ENCODE results near the gene DNAH8.

The DNAH8 gene

DNA sequence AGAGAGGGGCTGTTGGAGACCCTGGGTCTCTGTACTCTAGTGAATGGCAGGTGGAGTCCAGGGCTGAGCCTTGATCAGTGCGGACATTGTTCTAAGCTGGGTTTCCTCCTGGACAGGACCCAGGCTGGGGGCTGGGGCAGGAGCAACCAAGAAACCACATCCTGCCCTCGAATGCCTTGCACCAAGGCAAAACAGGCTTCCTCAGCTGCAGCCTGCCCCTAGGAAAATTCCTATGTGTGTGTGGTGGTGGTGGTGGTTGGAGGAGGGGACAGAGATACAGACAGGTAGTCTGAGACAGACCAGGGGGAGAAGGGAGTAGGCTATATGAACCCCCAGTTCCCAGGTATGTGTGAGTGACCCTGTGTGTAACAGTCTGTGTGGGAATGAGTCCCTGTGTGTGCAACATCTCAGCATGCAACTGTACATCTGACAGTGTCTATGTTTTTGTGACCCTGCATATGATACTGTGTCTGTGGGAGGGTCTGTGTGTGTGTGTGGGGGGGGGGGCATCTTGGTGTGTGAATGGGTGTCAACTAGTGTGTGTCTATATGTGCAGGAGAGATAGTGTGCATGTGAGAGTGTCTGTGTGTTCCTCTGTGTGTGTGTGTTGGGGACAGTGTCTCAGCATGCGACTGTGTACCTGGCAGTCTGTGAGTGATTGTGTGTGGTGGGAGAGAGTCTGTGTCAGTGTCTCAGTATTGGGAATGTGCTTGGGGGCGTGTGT is 336.4 kb downstream of the DNAH8 start:
- Histone ChIP-seq H3K9me3 (ENCODE audit: control insufficient read depth in 1 of 2, low read length in 2 of 2) (no peaks in the 10 kb centered on the region), H3K36me3 (ENCODE audit: control insufficient read depth in 1 of 2, insufficient read depth in 2 of 2, low read length in 2 of 2) (no peaks in the 10 kb centered on the region), H3K27ac (ENCODE audit: low read length) (no peak overlapping the region), H3K27me3 (ENCODE audit: low read depth, low read length) (peaks cover 25% of the 10 kb centered on the region), H3K4me3 (ENCODE audit: low read depth in 1 of 2, low read length in 2 of 2) (no peak overlapping the region), H3K4me1 (ENCODE audit: control insufficient read depth in 1 of 2, insufficient read depth in 2 of 2, low read length in 2 of 2) (peaks cover 0 to 7% of the 10 kb centered on the region in 2 donors)

DNA sequence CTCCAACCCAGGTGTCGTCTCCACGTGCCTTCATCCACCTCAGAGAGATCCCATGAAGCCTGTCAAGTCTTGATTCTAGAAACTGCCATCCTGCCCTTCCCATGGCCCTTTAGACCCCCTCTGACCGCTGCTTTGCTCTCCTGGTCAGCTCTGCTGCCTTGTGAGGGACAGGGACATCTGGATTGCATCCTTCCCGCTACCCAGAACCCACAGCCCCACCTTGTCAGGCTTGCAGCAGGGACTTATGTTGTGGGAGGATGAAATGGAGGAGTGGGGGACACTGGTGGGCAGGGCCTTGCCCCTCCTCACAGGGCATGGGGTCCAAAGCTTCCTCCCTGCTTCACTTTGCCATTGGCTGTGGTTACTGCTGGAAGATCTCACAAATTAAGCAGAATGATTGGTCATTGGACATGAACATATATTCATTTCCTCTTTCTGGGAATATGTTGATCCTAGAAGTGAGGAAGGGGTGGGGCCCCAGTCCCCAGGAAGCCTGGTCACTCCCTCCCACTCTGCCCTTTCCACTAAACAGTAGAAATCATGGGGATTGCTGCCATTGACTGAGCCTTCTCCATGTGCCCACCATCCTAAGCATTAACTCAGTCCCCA is 338.0 kb downstream of the DNAH8 start:
- no peak overlapping the region for H3K4me3 ChIP-seq (ENCODE audit: low read depth in 1 of 2, low read length in 2 of 2)
- peaks cover 0 to 7% of the 10 kb centered on the region in 2 donors for H3K4me1 ChIP-seq (ENCODE audit: control insufficient read depth in 1 of 2, insufficient read depth in 2 of 2, low read length in 2 of 2)
- peaks cover 13% of the 10 kb centered on the region for H3K27me3 ChIP-seq (ENCODE audit: low read depth, low read length)
- no peaks in the 10 kb centered on the region for H3K9me3 ChIP-seq (ENCODE audit: control insufficient read depth in 1 of 2, low read length in 2 of 2)
- H3K27ac ChIP-seq (ENCODE audit: low read length) = no peak overlapping the region
- H3K36me3 ChIP-seq (ENCODE audit: control insufficient read depth in 1 of 2, insufficient read depth in 2 of 2, low read length in 2 of 2) = no peaks in the 10 kb centered on the region

DNA sequence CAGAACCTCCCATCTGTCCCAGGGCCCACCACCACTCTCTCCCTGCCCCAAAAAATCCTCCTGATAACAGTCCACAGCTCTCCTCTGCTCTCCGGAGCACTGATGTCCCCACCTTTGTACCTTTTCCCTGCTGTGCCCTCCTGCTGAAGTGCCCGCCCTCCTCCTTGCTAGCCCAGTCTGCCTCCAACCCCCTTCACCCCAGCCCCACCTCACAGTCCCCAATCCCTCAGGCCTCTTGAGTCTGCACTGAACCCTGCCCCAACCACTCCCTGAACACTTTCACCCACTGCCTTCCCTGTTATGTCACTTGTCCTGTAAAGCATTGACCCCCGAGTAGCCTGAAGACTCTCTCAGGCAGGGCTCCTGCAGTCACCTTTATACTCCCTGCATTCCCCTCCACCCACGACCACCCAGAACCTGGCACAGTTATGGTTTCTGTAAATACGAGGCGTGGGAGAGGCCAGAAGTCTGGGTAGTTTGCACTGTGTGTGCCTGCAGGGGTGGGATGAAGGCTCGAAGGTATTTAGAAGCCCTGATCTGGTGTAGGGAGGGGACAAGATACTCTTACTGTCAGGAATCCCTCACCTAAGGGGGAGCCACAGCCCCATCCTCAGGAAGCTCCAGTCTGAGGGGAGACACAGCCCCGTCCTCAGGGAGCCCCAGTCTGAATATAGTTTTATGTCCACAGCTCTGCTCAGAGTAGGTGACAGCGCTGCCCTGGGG is 338.9 kb downstream of the DNAH8 start:
- Histone ChIP-seq H3K27me3 (ENCODE audit: low read depth, low read length) (peaks cover 8% of the 10 kb centered on the region), H3K27ac (ENCODE audit: low read length) (no peak overlapping the region), H3K4me3 (ENCODE audit: low read depth in 1 of 2, low read length in 2 of 2) (no peak overlapping the region), H3K36me3 (ENCODE audit: control insufficient read depth in 1 of 2, insufficient read depth in 2 of 2, low read length in 2 of 2) (no peaks in the 10 kb centered on the region), H3K4me1 (ENCODE audit: control insufficient read depth in 1 of 2, insufficient read depth in 2 of 2, low read length in 2 of 2) (peaks cover 0 to 2% of the 10 kb centered on the region in 2 donors), H3K9me3 (ENCODE audit: control insufficient read depth in 1 of 2, low read length in 2 of 2) (no peaks in the 10 kb centered on the region)

DNA sequence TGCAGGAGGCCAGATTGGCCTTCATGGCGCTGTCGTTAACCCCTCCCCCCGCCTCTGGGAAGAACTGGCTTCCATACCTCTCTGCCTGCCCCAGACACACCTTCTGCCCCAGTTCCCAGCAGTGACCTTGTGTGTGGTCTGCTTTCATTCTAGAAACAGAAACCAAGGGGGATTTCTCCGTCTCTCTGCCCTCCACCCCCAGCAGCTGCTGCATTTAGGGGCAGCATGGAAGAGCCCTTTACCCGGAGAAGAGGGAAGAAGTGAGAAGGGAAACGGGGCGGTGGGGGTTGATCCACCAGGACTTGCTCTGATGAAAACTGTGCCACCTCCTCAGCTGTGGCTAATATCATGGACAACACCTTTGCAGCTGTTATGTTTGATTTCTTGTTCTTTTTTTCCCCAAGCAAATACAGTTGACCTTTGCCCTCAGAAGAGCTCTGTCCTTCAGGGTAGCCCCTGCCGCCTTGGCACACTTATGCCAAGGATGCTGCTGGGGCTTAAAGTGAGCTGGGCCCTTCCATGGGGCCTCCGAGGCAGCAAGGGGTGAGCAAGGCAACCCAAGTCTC is 339.5 kb downstream of the DNAH8 start:
- Histone ChIP-seq H3K4me3 (ENCODE audit: low read depth in 1 of 2, low read length in 2 of 2) (no peak overlapping the region), H3K27me3 (ENCODE audit: low read depth, low read length) (peaks cover 2% of the 10 kb centered on the region), H3K9me3 (ENCODE audit: control insufficient read depth in 1 of 2, low read length in 2 of 2) (no peaks in the 10 kb centered on the region), H3K27ac (ENCODE audit: low read length) (no peak overlapping the region), H3K4me1 (ENCODE audit: control insufficient read depth in 1 of 2, insufficient read depth in 2 of 2, low read length in 2 of 2) (no peaks in the 10 kb centered on the region), H3K36me3 (ENCODE audit: control insufficient read depth in 1 of 2, insufficient read depth in 2 of 2, low read length in 2 of 2) (no peaks in the 10 kb centered on the region)

DNA sequence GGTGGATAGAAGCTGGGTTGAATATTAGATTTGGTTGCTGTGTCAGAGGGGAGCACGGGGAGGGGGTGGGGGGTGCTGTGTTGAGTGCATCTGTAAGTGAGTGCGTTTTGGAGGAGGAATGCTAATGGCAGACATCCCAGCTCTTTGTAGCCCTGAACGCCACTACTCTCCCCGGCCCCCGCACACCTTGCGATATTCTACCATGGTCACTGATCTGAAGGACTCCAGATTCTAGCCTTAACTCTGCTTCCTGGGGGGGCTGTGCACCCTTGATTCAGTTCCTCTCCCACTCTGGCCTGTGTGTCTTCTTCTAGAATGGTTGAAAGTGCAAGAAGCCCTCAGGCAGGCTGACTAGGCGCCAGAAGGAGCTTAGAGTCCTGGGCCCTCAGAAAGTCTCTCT is 340.6 kb downstream of the DNAH8 start:
- H3K27me3 ChIP-seq (ENCODE audit: low read depth, low read length) = no peaks in the 10 kb centered on the region

DNA sequence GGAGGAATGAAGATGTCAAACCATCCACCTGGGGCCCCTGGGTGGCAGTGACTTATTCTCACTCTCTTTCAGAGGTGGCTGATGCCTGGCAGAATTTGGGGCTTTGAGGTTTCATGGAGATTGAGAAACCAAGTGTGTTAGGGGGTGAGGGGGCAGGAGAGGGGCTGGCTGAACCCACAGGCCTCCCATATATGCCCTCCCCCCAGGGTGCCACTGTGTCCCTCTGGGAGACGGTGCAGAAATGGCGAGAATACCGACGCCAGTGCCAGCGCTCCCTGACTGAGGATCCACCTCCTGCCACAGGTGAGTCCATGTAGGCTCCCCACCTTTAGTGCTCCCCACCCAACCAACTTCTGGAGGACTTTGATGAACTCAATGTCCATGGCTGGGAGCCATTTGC is 341.1 kb downstream of the DNAH8 start:
- no peaks in the 10 kb centered on the region for H3K27me3 ChIP-seq (ENCODE audit: low read depth, low read length)
- H3K27ac ChIP-seq (ENCODE audit: low read length) = no peak overlapping the region
- H3K4me3 ChIP-seq (ENCODE audit: low read depth in 1 of 2, low read length in 2 of 2) = no peak overlapping the region
- H3K9me3 ChIP-seq (ENCODE audit: control insufficient read depth in 1 of 2, low read length in 2 of 2) = no peaks in the 10 kb centered on the region
- no peaks in the 10 kb centered on the region for H3K4me1 ChIP-seq (ENCODE audit: control insufficient read depth in 1 of 2, insufficient read depth in 2 of 2, low read length in 2 of 2)
- H3K36me3 ChIP-seq (ENCODE audit: control insufficient read depth in 1 of 2, insufficient read depth in 2 of 2, low read length in 2 of 2) = no peaks in the 10 kb centered on the region

More for the DNA sequence above, 340.6 kb downstream of the DNAH8 start:
- Histone ChIP-seq H3K36me3 (ENCODE audit: control insufficient read depth in 1 of 2, insufficient read depth in 2 of 2, low read length in 2 of 2) (no peaks in the 10 kb centered on the region), H3K27ac (ENCODE audit: low read length) (no peak overlapping the region), H3K4me1 (ENCODE audit: control insufficient read depth in 1 of 2, insufficient read depth in 2 of 2, low read length in 2 of 2) (no peaks in the 10 kb centered on the region), H3K9me3 (ENCODE audit: control insufficient read depth in 1 of 2, low read length in 2 of 2) (no peaks in the 10 kb centered on the region), H3K4me3 (ENCODE audit: low read depth in 1 of 2, low read length in 2 of 2) (no peak overlapping the region)

DNA sequence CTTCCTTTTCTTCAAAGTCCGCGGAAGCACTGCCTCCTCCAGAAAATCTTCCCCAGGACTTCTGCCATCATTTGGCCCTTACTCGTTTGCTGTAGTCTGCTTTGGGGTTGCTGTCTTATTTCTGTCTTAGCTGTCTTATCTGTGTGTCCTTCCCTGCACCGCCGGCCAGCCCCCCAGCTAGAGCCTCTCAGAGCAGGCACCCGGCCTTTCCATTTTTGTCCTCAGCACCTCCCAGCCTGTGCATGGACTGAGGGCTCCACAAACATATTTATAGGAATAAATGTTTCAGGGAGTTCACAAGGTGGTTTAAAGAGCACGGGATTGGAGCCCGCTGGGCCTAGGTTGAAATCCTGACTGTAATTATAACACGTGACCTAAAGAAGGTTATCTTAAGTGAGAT is 341.6 kb downstream of the DNAH8 start:
- Histone ChIP-seq H3K4me1 (ENCODE audit: control insufficient read depth in 1 of 2, insufficient read depth in 2 of 2, low read length in 2 of 2) (no peaks in the 10 kb centered on the region), H3K36me3 (ENCODE audit: control insufficient read depth in 1 of 2, insufficient read depth in 2 of 2, low read length in 2 of 2) (no peaks in the 10 kb centered on the region), H3K27me3 (ENCODE audit: low read depth, low read length) (no peaks in the 10 kb centered on the region), H3K27ac (ENCODE audit: low read length) (no peak overlapping the region), H3K9me3 (ENCODE audit: control insufficient read depth in 1 of 2, low read length in 2 of 2) (no peaks in the 10 kb centered on the region), H3K4me3 (ENCODE audit: low read depth in 1 of 2, low read length in 2 of 2) (no peak overlapping the region)

DNA sequence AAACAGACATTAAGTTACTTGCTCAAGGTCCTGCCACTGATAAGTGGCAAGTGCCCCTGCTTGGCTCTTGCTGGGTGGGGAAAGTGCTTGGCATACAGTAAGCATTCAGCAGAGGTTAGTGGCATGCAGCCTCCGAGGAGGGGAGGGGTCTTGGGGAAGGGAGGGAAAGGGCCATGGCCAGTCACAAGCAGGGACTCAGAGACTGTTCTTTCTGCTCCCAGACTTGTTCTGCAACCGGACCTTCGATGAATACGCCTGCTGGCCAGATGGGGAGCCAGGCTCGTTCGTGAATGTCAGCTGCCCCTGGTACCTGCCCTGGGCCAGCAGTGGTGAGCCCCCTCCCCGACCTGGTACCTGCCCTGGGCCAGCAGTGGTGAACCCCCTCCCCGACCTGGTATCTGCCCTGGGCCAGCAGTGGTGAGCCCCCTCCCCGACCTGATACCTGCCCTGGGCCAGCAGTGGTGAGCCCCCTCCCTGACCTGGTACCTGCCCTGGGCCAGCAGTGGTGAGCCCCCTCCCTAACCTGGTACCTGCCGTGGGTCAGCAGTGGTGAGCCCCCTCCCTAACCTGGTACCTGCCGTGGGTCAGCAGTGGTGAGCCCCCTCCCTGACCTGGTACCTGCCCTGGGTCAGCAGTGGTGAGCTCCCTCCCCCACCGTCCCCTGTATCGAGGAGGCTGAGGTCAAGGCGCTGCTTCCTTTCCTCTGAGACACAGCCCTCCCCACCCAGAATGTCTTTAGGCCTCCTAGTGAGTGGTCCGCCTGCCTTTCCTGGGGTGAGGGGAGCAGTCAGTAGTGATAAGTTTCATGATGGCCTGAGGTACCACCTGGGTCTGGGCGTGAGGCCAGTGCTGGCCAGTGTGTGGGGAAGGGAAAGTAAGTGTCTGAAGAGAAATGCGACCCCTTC is 342.4 kb downstream of the DNAH8 start:
- no peak overlapping the region for H3K27ac ChIP-seq (ENCODE audit: low read length)
- no peaks in the 10 kb centered on the region for H3K36me3 ChIP-seq (ENCODE audit: control insufficient read depth in 1 of 2, insufficient read depth in 2 of 2, low read length in 2 of 2)
- no peaks in the 10 kb centered on the region for H3K9me3 ChIP-seq (ENCODE audit: control insufficient read depth in 1 of 2, low read length in 2 of 2)
- H3K27me3 ChIP-seq (ENCODE audit: low read depth, low read length) = no peaks in the 10 kb centered on the region
- no peak overlapping the region for H3K4me3 ChIP-seq (ENCODE audit: low read depth in 1 of 2, low read length in 2 of 2)
- no peaks in the 10 kb centered on the region for H3K4me1 ChIP-seq (ENCODE audit: control insufficient read depth in 1 of 2, insufficient read depth in 2 of 2, low read length in 2 of 2)

DNA sequence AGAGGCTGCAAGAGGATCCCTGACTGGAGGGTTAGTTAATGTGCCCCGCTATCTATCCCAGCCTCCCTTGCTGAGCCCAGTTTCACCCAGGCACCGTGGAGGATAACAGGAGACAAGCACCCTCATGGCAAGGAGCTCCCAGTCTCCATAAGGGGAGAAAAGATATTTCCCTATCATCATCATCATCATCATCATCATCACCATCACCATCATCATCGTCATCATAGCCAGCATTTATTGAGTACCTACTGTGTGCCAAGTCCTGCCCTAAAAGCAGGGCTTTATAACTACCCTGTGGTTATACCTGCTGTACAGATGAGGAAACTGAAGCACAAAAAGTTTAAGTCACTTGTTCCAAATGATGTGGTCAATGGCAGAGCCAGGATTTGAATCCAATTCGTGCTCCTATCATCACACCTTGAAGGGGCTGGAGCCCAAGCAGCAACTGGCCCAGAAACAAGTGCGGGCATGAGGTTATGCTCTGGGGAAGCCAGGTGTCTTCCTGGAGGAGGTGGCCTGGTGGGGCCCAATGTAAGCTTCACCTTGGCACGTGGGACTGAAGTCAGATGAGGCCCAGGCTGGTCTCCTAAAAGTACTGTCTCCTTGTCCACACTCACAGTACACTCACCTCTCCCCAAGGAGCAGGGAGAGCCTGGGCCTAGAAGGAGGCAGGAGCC is 343.5 kb downstream of the DNAH8 start:
- H3K36me3 ChIP-seq (ENCODE audit: control insufficient read depth in 1 of 2, insufficient read depth in 2 of 2, low read length in 2 of 2) = no peaks in the 10 kb centered on the region
- H3K9me3 ChIP-seq (ENCODE audit: control insufficient read depth in 1 of 2, low read length in 2 of 2) = no peaks in the 10 kb centered on the region
- no peaks in the 10 kb centered on the region for H3K27me3 ChIP-seq (ENCODE audit: low read depth, low read length)
- no peak overlapping the region for H3K27ac ChIP-seq (ENCODE audit: low read length)
- no peaks in the 10 kb centered on the region for H3K4me1 ChIP-seq (ENCODE audit: control insufficient read depth in 1 of 2, insufficient read depth in 2 of 2, low read length in 2 of 2)
- H3K4me3 ChIP-seq (ENCODE audit: low read depth in 1 of 2, low read length in 2 of 2) = no peak overlapping the region

DNA sequence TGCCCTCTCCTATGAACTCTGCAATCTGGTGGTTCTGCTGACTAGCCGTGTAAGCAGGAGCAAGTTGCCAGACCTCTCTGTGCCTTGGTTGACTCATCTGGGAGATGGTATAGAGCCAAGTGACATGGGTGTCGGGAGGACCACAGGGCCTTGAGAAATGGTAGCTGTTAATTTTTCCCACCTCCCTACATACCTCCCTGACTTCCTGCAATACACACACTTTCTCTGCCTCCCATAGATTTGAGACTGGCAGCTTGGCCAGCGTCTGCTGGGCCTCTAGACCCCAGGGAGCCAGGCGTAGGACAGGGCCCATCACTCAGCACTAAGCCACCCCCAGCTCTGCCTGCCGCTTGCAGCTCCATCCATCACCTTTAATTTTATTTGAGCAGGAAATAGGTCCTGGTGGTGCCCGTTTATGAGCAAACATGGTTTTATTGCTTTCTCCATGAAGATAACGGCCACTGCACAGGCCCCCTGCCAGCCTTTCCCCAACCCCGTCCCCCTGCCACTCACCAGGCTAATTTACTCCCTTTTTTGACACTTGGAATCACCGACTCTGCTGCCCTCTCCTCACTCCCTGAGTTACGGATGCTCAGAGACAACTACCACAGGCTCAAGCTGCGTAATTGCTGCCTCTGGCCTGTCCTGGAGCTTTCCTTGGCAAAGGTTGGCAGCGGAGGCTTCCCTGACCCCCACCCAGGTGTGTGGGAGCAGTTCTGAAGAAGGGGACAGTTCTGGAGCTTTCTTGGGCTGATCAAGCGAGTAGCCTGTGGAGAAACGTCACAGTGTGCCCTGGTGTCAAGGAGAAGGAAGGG is 344.6 kb downstream of the DNAH8 start:
- no peaks in the 10 kb centered on the region for H3K9me3 ChIP-seq (ENCODE audit: control insufficient read depth in 1 of 2, low read length in 2 of 2)
- H3K27ac ChIP-seq (ENCODE audit: low read length) = no peak overlapping the region
- no peak overlapping the region for H3K4me3 ChIP-seq (ENCODE audit: low read depth in 1 of 2, low read length in 2 of 2)
- no peaks in the 10 kb centered on the region for H3K36me3 ChIP-seq (ENCODE audit: control insufficient read depth in 1 of 2, insufficient read depth in 2 of 2, low read length in 2 of 2)
- no peaks in the 10 kb centered on the region for H3K27me3 ChIP-seq (ENCODE audit: low read depth, low read length)
- no peaks in the 10 kb centered on the region for H3K4me1 ChIP-seq (ENCODE audit: control insufficient read depth in 1 of 2, insufficient read depth in 2 of 2, low read length in 2 of 2)

Data from muscle layer of duodenum (tissue), 2 donors.